GM23338 (cell line): ENCODE results near the gene AHCYL1. TPM values are rescaled to one million over a fixed set of nuclear protein-coding genes. Genes with fewer than 3 reads are reported as not detected.

Source experiments
- ATAC-seq: fragments of 200-7000 bp; cut with Tn5 transposase; 3 replicates; pipeline ENCODE4 v1.9.1; 2020
- DNase-seq: peaks from one replicate; pipeline ENCODE4 v3.0.0-alpha.2; 2015; ENCODE audit warnings: low spot score
- H2AFZ ChIP-seq: fragments of 200-600 bp; sonication (generic); 2 replicates; pipeline ENCODE4 v1.8.0; 2016; ENCODE audit warnings: antibody characterized with exemption, mild to moderate bottlenecking, moderate library complexity
- H3F3A ChIP-seq: fragments of 200-600 bp; sonication (generic); replicated peaks from 2 replicates; pipeline ENCODE4 v1.8.0; 2017; ENCODE audit warnings: antibody characterized with exemption, mixed run types, low read depth
- H3K27ac ChIP-seq: fragments of 200-600 bp; sonication (generic); 2 replicates; pipeline ENCODE4 v1.6.1; 2016; ENCODE audit warnings: low read depth
- H3K27me3 ChIP-seq: fragments of 200-600 bp; sonication (generic); 2 replicates; pipeline ENCODE4 v1.8.0; 2016; ENCODE audit warnings: mild to moderate bottlenecking, mixed run types, moderate library complexity; ENCODE audit not compliant: insufficient read depth
- H3K36me3 ChIP-seq: fragments of 200-600 bp; sonication (generic); 2 replicates; pipeline ENCODE4 v1.8.0; 2016; ENCODE audit warnings: mild to moderate bottlenecking; ENCODE audit not compliant: insufficient read depth
- H3K4me1 ChIP-seq: fragments of 200-600 bp; sonication (generic); 2 replicates; pipeline ENCODE4 v1.8.0; 2016; ENCODE audit warnings: mild to moderate bottlenecking, moderate library complexity; ENCODE audit not compliant: insufficient read depth
- H3K4me2 ChIP-seq: fragments of 200-600 bp; sonication (generic); 2 replicates; pipeline ENCODE4 v1.7.1; 2017; ENCODE audit warnings: mixed run types
- H3K4me3 ChIP-seq: fragments of 200-600 bp; sonication (generic); 2 replicates; pipeline ENCODE4 v1.6.1; 2016; ENCODE audit warnings: mixed run types
- H3K79me2 ChIP-seq: fragments of 200-600 bp; sonication (generic); replicated peaks from 2 replicates; pipeline ENCODE4 v1.8.0; 2017; ENCODE audit warnings: mild to moderate bottlenecking; ENCODE audit not compliant: insufficient read depth
- H3K9me2 ChIP-seq: fragments of 200-600 bp; sonication (generic); 2 replicates; pipeline ENCODE4 v1.8.0; 2017; ENCODE audit not compliant: insufficient read depth
- H4K20me1 ChIP-seq: fragments of 200-600 bp; sonication (generic); replicated peaks from 2 replicates; pipeline ENCODE4 v1.8.0; 2017; ENCODE audit warnings: mild to moderate bottlenecking; ENCODE audit not compliant: insufficient read depth
- H3K27ac Mint-ChIP-seq: 2 replicates; pipeline ENCODE4 v1.8.0; 2020; ENCODE audit warnings: inconsistent platforms, mild to moderate bottlenecking, moderate library complexity, mixed read lengths
- H3K27me3 Mint-ChIP-seq: 3 replicates; pipeline ENCODE4 v1.8.0; 2022; ENCODE audit warnings: low read depth, mild to moderate bottlenecking, moderate library complexity, mixed read lengths, inconsistent platforms; ENCODE audit not compliant: insufficient read depth, poor library complexity
- H3K36me3 Mint-ChIP-seq: 3 replicates; pipeline ENCODE4 v1.8.0; 2021; ENCODE audit warnings: low read depth, mild to moderate bottlenecking, inconsistent platforms, moderate library complexity, mixed read lengths
- H3K4me1 Mint-ChIP-seq: 3 replicates; pipeline ENCODE4 v1.8.0; 2020; ENCODE audit warnings: mild to moderate bottlenecking, inconsistent platforms, mixed read lengths
- H3K4me3 Mint-ChIP-seq: 3 replicates; pipeline ENCODE4 v1.8.0; 2021; ENCODE audit warnings: moderate library complexity, mild to moderate bottlenecking, inconsistent platforms, mixed read lengths
- H3K9me3 Mint-ChIP-seq: 3 replicates; pipeline ENCODE4 v1.8.0; 2020; ENCODE audit warnings: moderate library complexity, mild to moderate bottlenecking, inconsistent platforms, mixed read lengths
- CREB1 ChIP-seq: fragments of 250-450 bp; sonication (Bioruptor Pico); IDR thresholded peaks from 2 replicates; pipeline ENCODE4 v1.5.0; 2020; ENCODE audit warnings: low read depth, mild to moderate bottlenecking, moderate library complexity
- EZH2 ChIP-seq: fragments of 200-600 bp; sonication (generic); IDR thresholded peaks from one replicate; pipeline ENCODE4 v1.8.0; 2017; ENCODE audit warnings: antibody characterized with exemption, mild to moderate bottlenecking, low read depth; ENCODE audit not compliant: unreplicated experiment
- EZH2phosphoT487 ChIP-seq: fragments of 200-600 bp; sonication (generic); IDR thresholded peaks from one replicate; pipeline ENCODE4 v1.8.1; 2018; ENCODE audit warnings: antibody characterized with exemption; ENCODE audit not compliant: unreplicated experiment
- JUNB ChIP-seq: IDR thresholded peaks from one replicate; pipeline ENCODE4 v1.6.1; 2016; ENCODE audit warnings: antibody characterized with exemption; ENCODE audit not compliant: unreplicated experiment
- NANOG ChIP-seq: IDR thresholded peaks from 2 replicates; pipeline ENCODE4 v1.6.1; 2016; ENCODE audit warnings: antibody characterized with exemption, borderline replicate concordance
- POLR2AphosphoS5 ChIP-seq: IDR thresholded peaks from 2 replicates; pipeline ENCODE4 v1.6.1; 2016; ENCODE audit warnings: antibody characterized with exemption, low read depth
- STAT1 ChIP-seq: IDR thresholded peaks from one replicate; pipeline ENCODE4 v1.6.1; 2016; ENCODE audit warnings: antibody characterized with exemption; ENCODE audit not compliant: unreplicated experiment
- ZNF114 ChIP-seq: fragments of 250-450 bp; sonication (Bioruptor Pico); IDR thresholded peaks from 2 replicates; pipeline ENCODE4 v1.5.0; 2020; ENCODE audit warnings: mild to moderate bottlenecking, moderate library complexity
- ZNF331 ChIP-seq: fragments of 250-450 bp; sonication (Bioruptor Pico); IDR thresholded peaks from 2 replicates; pipeline ENCODE4 v1.5.0; 2020; ENCODE audit warnings: low read depth, mild to moderate bottlenecking, moderate library complexity
- polyA plus RNA-seq: library from polyadenylated mRNA; unstranded; fragments of >200 nt; fragmentation: Nextera tagmentation; extraction: Ambion mirVana; gene quantifications from 2 replicates; pipeline ENCODE4 v1.2.1, GENCODE V29; 2016
- total RNA-seq: library from RNA; depleted of rRNA; stranded (reverse); fragments of >200 nt; shearing (Covaris generic); gene quantifications from 2 replicates; pipeline ENCODE4 v1.2.3, GENCODE V29; 2014
- TF ChIP-seq, protein P1 (sequence below): fragments of 250-450 bp; sonication (Bioruptor Pico); IDR thresholded peaks from 2 replicates; pipeline ENCODE4 v1.5.0; 2020; ENCODE audit warnings: mild to moderate bottlenecking, moderate library complexity
- TF ChIP-seq, protein P2 (sequence below): IDR thresholded peaks from 2 replicates; pipeline ENCODE4 v1.6.1; 2016; ENCODE audit warnings: antibody characterized with exemption
- TF ChIP-seq, protein P3 (sequence below), 2 experiments: fragments of 200-600 bp in 1 of 2; sonication (generic) in 1 of 2; conservative IDR thresholded peaks; 2 replicates each; pipeline versions ENCODE4 v1.5.1 to v1.6.1; 2016 to 2017; ENCODE audit warnings: antibody characterized with exemption in 2 of 2, low read depth in 2 of 2, mild to moderate bottlenecking in 2 of 2, moderate library complexity in 1 of 2
- TF ChIP-seq, protein P4 (sequence below): IDR thresholded peaks from one replicate; pipeline ENCODE4 v1.6.1; 2018; ENCODE audit warnings: antibody characterized with exemption; ENCODE audit not compliant: unreplicated experiment

Gene AHCYL1
- total and polyA plus RNA-seq, 2 experiments from 2014 or later: 63.3 to 70.0 TPM

DNA sequence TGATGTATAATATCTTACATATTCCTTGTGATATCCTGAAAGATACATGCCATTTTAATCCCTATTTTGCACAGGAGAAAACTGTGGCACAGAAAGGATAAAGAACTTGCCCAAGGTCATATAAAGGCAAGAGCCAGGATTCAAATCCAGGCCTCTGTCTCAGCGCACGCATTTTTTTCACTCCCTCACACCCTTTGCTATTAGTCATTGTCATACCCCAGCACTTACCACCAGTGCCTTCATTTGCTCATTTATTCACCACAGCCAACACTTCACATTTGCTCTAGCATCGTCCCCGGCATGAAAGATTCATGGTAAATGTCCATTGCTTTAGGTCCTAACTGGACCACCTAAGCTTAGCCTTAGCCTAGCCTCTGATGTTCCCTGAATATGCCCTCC lies 71.7 kb downstream of the AHCYL1 start:
- H3K9me2 ChIP-seq: no peaks in the 10 kb centered on the region
- no peaks in the 10 kb centered on the region for H3K27me3 ChIP-seq
- H3K79me2 ChIP-seq: no peaks in the 10 kb centered on the region
- Mint-ChIP-seq H3K4me3 (no peak overlapping the region), H3K27me3 (peaks cover 12% of the 10 kb centered on the region), H3K4me1 (no peaks in the 10 kb centered on the region), H3K36me3 (peaks cover 80% of the 10 kb centered on the region), H3K9me3 (no peaks in the 10 kb centered on the region), H3K27ac (no peak overlapping the region)
- no peaks in the 10 kb centered on the region for H3F3A ChIP-seq
- peaks cover 14% of the 10 kb centered on the region for H4K20me1 ChIP-seq
- no peak overlapping the region for H3K27ac ChIP-seq
- TF ChIP-seq CREB1 (CRISPR knock-in tag) (no peak), JUNB (no peak), EZH2 (no peak), ZNF114 (CRISPR knock-in tag) (no peak), NANOG (no peak), ZNF331 (CRISPR knock-in tag) (no peak), STAT1 (no peak), POLR2AphosphoS5 (no peak), EZH2phosphoT487 (no peak)
- TF ChIP-seq, protein P1, sequence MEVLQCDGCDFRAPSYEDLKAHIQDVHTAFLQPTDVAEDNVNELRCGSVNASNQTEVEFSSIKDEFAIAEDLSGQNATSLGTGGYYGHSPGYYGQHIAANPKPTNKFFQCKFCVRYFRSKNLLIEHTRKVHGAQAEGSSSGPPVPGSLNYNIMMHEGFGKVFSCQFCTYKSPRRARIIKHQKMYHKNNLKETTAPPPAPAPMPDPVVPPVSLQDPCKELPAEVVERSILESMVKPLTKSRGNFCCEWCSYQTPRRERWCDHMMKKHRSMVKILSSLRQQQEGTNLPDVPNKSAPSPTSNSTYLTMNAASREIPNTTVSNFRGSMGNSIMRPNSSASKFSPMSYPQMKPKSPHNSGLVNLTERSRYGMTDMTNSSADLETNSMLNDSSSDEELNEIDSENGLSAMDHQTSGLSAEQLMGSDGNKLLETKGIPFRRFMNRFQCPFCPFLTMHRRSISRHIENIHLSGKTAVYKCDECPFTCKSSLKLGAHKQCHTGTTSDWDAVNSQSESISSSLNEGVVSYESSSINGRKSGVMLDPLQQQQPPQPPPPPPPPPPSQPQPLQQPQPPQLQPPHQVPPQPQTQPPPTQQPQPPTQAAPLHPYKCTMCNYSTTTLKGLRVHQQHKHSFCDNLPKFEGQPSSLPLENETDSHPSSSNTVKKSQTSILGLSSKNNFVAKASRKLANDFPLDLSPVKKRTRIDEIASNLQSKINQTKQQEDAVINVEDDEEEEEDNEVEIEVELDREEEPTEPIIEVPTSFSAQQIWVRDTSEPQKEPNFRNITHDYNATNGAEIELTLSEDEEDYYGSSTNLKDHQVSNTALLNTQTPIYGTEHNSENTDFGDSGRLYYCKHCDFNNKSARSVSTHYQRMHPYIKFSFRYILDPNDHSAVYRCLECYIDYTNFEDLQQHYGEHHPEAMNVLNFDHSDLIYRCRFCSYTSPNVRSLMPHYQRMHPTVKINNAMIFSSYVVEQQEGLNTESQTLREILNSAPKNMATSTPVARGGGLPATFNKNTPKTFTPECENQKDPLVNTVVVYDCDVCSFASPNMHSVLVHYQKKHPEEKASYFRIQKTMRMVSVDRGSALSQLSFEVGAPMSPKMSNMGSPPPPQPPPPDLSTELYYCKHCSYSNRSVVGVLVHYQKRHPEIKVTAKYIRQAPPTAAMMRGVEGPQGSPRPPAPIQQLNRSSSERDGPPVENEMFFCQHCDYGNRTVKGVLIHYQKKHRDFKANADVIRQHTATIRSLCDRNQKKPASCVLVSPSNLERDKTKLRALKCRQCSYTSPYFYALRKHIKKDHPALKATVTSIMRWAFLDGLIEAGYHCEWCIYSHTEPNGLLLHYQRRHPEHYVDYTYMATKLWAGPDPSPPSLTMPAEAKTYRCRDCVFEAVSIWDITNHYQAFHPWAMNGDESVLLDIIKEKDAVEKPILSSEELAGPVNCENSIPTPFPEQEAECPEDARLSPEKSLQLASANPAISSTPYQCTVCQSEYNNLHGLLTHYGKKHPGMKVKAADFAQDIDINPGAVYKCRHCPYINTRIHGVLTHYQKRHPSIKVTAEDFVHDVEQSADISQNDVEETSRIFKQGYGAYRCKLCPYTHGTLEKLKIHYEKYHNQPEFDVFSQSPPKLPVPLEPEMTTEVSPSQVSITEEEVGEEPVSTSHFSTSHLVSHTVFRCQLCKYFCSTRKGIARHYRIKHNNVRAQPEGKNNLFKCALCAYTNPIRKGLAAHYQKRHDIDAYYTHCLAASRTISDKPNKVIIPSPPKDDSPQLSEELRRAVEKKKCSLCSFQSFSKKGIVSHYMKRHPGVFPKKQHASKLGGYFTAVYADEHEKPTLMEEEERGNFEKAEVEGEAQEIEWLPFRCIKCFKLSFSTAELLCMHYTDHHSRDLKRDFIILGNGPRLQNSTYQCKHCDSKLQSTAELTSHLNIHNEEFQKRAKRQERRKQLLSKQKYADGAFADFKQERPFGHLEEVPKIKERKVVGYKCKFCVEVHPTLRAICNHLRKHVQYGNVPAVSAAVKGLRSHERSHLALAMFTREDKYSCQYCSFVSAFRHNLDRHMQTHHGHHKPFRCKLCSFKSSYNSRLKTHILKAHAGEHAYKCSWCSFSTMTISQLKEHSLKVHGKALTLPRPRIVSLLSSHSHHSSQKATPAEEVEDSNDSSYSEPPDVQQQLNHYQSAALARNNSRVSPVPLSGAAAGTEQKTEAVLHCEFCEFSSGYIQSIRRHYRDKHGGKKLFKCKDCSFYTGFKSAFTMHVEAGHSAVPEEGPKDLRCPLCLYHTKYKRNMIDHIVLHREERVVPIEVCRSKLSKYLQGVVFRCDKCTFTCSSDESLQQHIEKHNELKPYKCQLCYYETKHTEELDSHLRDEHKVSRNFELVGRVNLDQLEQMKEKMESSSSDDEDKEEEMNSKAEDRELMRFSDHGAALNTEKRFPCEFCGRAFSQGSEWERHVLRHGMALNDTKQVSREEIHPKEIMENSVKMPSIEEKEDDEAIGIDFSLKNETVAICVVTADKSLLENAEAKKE (CRISPR knock-in tag): no peak
- TF ChIP-seq, protein P2, sequence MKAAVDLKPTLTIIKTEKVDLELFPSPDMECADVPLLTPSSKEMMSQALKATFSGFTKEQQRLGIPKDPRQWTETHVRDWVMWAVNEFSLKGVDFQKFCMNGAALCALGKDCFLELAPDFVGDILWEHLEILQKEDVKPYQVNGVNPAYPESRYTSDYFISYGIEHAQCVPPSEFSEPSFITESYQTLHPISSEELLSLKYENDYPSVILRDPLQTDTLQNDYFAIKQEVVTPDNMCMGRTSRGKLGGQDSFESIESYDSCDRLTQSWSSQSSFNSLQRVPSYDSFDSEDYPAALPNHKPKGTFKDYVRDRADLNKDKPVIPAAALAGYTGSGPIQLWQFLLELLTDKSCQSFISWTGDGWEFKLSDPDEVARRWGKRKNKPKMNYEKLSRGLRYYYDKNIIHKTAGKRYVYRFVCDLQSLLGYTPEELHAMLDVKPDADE: no peak
- TF ChIP-seq, protein P3, sequence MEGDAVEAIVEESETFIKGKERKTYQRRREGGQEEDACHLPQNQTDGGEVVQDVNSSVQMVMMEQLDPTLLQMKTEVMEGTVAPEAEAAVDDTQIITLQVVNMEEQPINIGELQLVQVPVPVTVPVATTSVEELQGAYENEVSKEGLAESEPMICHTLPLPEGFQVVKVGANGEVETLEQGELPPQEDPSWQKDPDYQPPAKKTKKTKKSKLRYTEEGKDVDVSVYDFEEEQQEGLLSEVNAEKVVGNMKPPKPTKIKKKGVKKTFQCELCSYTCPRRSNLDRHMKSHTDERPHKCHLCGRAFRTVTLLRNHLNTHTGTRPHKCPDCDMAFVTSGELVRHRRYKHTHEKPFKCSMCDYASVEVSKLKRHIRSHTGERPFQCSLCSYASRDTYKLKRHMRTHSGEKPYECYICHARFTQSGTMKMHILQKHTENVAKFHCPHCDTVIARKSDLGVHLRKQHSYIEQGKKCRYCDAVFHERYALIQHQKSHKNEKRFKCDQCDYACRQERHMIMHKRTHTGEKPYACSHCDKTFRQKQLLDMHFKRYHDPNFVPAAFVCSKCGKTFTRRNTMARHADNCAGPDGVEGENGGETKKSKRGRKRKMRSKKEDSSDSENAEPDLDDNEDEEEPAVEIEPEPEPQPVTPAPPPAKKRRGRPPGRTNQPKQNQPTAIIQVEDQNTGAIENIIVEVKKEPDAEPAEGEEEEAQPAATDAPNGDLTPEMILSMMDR (conservative IDR thresholded peaks at IDR 0.05; ENCODE audit: low read depth in 2 of 2): no peak
- TF ChIP-seq, protein P4, sequence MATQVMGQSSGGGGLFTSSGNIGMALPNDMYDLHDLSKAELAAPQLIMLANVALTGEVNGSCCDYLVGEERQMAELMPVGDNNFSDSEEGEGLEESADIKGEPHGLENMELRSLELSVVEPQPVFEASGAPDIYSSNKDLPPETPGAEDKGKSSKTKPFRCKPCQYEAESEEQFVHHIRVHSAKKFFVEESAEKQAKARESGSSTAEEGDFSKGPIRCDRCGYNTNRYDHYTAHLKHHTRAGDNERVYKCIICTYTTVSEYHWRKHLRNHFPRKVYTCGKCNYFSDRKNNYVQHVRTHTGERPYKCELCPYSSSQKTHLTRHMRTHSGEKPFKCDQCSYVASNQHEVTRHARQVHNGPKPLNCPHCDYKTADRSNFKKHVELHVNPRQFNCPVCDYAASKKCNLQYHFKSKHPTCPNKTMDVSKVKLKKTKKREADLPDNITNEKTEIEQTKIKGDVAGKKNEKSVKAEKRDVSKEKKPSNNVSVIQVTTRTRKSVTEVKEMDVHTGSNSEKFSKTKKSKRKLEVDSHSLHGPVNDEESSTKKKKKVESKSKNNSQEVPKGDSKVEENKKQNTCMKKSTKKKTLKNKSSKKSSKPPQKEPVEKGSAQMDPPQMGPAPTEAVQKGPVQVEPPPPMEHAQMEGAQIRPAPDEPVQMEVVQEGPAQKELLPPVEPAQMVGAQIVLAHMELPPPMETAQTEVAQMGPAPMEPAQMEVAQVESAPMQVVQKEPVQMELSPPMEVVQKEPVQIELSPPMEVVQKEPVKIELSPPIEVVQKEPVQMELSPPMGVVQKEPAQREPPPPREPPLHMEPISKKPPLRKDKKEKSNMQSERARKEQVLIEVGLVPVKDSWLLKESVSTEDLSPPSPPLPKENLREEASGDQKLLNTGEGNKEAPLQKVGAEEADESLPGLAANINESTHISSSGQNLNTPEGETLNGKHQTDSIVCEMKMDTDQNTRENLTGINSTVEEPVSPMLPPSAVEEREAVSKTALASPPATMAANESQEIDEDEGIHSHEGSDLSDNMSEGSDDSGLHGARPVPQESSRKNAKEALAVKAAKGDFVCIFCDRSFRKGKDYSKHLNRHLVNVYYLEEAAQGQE: no peak
- no peak overlapping the region for H3K4me3 ChIP-seq
- no peak overlapping the region for H2AFZ ChIP-seq
- ATAC-seq: no peak
- no peak for DNase-seq
- H3K36me3 ChIP-seq: peaks cover 28% of the 10 kb centered on the region
- H3K4me1 ChIP-seq: no peaks in the 10 kb centered on the region
- H3K4me2 ChIP-seq: no peak overlapping the region
